HepG2 (cell line): ENCODE data around the gene PTPRN.

Experiments
- ATF3 ChIP-seq: sonication (generic); formaldehyde crosslinking; IDR thresholded peaks from 2 replicates; pipeline ENCODE4 v1.4.0; 2020; ENCODE audit warnings: missing genetic modification reagents
- HDAC6 ChIP-seq: fragments of 200-600 bp; sonication (generic); IDR thresholded peaks from 2 replicates; pipeline ENCODE4 v1.7.0; 2017; ENCODE audit warnings: mild to moderate bottlenecking, antibody characterized with exemption, low read length, low read depth
- ISX ChIP-seq: sonication (generic); formaldehyde crosslinking; conservative IDR thresholded peaks from 2 replicates; pipeline ENCODE4 v1.5.0; 2020; ENCODE audit warnings: missing genetic modification reagents
- JUN ChIP-seq: sonication (generic); formaldehyde crosslinking; IDR thresholded peaks from 2 replicates; pipeline ENCODE4 v1.4.0; 2020; ENCODE audit warnings: mild to moderate bottlenecking, missing genetic modification reagents
- LBX2 ChIP-seq: sonication (generic); formaldehyde crosslinking; IDR thresholded peaks from 2 replicates; pipeline ENCODE4 v1.5.0; 2020; ENCODE audit warnings: missing genetic modification reagents, mild to moderate bottlenecking, borderline replicate concordance
- NR2C2 ChIP-seq: sonication (generic); formaldehyde crosslinking; IDR thresholded peaks from 2 replicates; pipeline ENCODE4 v1.4.0; 2020; ENCODE audit warnings: missing genetic modification reagents, mild to moderate bottlenecking, moderate library complexity, borderline replicate concordance
- PHF8 ChIP-seq: sonication (generic); formaldehyde crosslinking; IDR thresholded peaks from 2 replicates; pipeline ENCODE4 v1.5.0; 2020; ENCODE audit warnings: missing genetic modification reagents
- RFX1 ChIP-seq: fragments of 450-650 bp; IDR thresholded peaks from 2 replicates; pipeline ENCODE4 v1.6.1; 2017
- RXRA ChIP-seq: sonication (generic); formaldehyde crosslinking; IDR thresholded peaks from 2 replicates; pipeline ENCODE4 v1.5.1; 2020; ENCODE audit warnings: missing genetic modification reagents
- SIN3B ChIP-seq: fragments of 150-350 bp; IDR thresholded peaks from 2 replicates; pipeline ENCODE4 v1.6.1; 2014; ENCODE audit warnings: low read length
- USF2 ChIP-seq, 2 experiments: sonication (generic) in 1 of 2; formaldehyde crosslinking in 1 of 2; IDR thresholded peaks; 2 replicates each; pipeline versions ENCODE4 v1.5.1 to v1.6.1; 2011 to 2020; ENCODE audit warnings: borderline replicate concordance in 1 of 2, low read depth in 1 of 2, low read length in 1 of 2, mild to moderate bottlenecking in 1 of 2, missing genetic modification reagents in 1 of 2, moderate library complexity in 1 of 2
- ZNF574 ChIP-seq: sonication (generic); formaldehyde crosslinking; IDR thresholded peaks from 2 replicates; pipeline ENCODE4 v1.4.0; 2020; ENCODE audit warnings: missing genetic modification reagents
- ZNF768 ChIP-seq: sonication (generic); formaldehyde crosslinking; IDR thresholded peaks from 2 replicates; pipeline ENCODE4 v1.4.0; 2020; ENCODE audit warnings: missing genetic modification reagents
- TF ChIP-seq, protein P1 (sequence below): sonication (generic); formaldehyde crosslinking; IDR thresholded peaks from 2 replicates; pipeline ENCODE4 v1.5.0; 2020; ENCODE audit warnings: mild to moderate bottlenecking, missing genetic modification reagents, moderate library complexity

GRCh38 chr2:219273937-219274336 lies 35.3 kb downstream of the PTPRN start:
- TF ChIP-seq SIN3B (no peak), NR2C2 (CRISPR knock-in tag) (no peak), HDAC6 (no peak), ATF3 (CRISPR knock-in tag) (no peak), ZNF768 (CRISPR knock-in tag) (no peak), USF2 (IDR thresholded peaks at IDR 0.05; ENCODE audit: low read depth, low read length) (no peak), USF2 (CRISPR knock-in tag; IDR thresholded peaks at IDR 0.05; ENCODE audit: borderline replicate concordance) (no peak), ZNF574 (CRISPR knock-in tag) (no peak), JUN (CRISPR knock-in tag) (no peak), RFX1 (no peak), PHF8 (CRISPR knock-in tag) (no peak), ISX (CRISPR knock-in tag) (no peak), LBX2 (CRISPR knock-in tag) (no peak), RXRA (no peak)
- TF ChIP-seq, protein P1, sequence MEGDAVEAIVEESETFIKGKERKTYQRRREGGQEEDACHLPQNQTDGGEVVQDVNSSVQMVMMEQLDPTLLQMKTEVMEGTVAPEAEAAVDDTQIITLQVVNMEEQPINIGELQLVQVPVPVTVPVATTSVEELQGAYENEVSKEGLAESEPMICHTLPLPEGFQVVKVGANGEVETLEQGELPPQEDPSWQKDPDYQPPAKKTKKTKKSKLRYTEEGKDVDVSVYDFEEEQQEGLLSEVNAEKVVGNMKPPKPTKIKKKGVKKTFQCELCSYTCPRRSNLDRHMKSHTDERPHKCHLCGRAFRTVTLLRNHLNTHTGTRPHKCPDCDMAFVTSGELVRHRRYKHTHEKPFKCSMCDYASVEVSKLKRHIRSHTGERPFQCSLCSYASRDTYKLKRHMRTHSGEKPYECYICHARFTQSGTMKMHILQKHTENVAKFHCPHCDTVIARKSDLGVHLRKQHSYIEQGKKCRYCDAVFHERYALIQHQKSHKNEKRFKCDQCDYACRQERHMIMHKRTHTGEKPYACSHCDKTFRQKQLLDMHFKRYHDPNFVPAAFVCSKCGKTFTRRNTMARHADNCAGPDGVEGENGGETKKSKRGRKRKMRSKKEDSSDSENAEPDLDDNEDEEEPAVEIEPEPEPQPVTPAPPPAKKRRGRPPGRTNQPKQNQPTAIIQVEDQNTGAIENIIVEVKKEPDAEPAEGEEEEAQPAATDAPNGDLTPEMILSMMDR (CRISPR knock-in tag), result no peak
